ENCODE results near the gene KRTAP10-10. TPM values are rescaled to one million over a fixed set of nuclear protein-coding genes. Genes with fewer than 3 reads are reported as not detected.

The KRTAP10-10 gene
- total RNA-seq, 2 donors from 2014 or later = not detected

DNA sequence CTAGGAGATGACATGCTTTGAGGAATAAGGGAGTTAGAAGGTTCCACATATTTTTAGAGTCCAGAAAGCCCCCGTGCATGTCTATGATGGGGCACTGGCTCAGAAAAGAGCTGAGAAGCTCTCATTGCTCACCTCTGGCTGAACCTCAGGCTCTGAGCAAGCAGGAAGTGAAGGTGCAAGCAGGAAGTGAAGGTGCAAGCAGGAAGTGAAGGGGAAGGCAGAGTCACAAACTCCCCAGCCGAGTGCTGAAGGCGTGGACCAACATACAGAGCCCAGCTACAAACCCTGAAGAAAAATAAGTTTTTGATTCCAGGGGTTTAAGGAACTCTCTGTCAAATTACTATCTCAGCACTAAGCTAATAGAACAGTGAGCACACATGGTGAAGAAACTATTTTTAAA lies 18.2 kb upstream of the KRTAP10-10 start:
- Histone ChIP-seq H3K36me3 (ENCODE audit: control insufficient read depth, insufficient read depth, low read length) (no peaks in the 10 kb centered on the region), H3K4me1 (ENCODE audit: control insufficient read depth, insufficient read depth, low read length) (no peaks in the 10 kb centered on the region), H3K4me3 (ENCODE audit: low read length) (no peak overlapping the region), H3K9me3 (ENCODE audit: control insufficient read depth, low read length) (peaks cover 44% of the 10 kb centered on the region), H3K27me3 (ENCODE audit: control insufficient read depth, insufficient read depth, low read length, poor library complexity, severe bottlenecking) (no peaks in the 10 kb centered on the region), H3K27ac (ENCODE audit: low read depth, low read length) (no peak overlapping the region), H3K9ac (ENCODE audit: extremely low read depth, low read length, poor library complexity, severe bottlenecking) (no peak overlapping the region)
- H3K4me1 Mint-ChIP-seq = peaks cover 4% of the 10 kb centered on the region
- no peaks in the 10 kb centered on the region for H3K36me3 Mint-ChIP-seq (ENCODE audit: low read depth)
- DNase-seq = no peak
- no peak overlapping the region for H3K4me3 Mint-ChIP-seq
- H3K9me3 Mint-ChIP-seq = peaks cover 46% of the 10 kb centered on the region
- 95 to 97% methylated on average over 3 of the region's 3 CpGs for WGBS, 2 experiments (ENCODE audit: insufficient coverage in 1 of 2, insufficient read length in 1 of 2)
- peaks cover 2% of the 10 kb centered on the region for H3K27me3 Mint-ChIP-seq (ENCODE audit: insufficient read depth)
- H3K27ac Mint-ChIP-seq = no peak overlapping the region
- TF ChIP-seq, protein P1, sequence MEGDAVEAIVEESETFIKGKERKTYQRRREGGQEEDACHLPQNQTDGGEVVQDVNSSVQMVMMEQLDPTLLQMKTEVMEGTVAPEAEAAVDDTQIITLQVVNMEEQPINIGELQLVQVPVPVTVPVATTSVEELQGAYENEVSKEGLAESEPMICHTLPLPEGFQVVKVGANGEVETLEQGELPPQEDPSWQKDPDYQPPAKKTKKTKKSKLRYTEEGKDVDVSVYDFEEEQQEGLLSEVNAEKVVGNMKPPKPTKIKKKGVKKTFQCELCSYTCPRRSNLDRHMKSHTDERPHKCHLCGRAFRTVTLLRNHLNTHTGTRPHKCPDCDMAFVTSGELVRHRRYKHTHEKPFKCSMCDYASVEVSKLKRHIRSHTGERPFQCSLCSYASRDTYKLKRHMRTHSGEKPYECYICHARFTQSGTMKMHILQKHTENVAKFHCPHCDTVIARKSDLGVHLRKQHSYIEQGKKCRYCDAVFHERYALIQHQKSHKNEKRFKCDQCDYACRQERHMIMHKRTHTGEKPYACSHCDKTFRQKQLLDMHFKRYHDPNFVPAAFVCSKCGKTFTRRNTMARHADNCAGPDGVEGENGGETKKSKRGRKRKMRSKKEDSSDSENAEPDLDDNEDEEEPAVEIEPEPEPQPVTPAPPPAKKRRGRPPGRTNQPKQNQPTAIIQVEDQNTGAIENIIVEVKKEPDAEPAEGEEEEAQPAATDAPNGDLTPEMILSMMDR (conservative IDR thresholded peaks at IDR 0.05) = no peak

DNA sequence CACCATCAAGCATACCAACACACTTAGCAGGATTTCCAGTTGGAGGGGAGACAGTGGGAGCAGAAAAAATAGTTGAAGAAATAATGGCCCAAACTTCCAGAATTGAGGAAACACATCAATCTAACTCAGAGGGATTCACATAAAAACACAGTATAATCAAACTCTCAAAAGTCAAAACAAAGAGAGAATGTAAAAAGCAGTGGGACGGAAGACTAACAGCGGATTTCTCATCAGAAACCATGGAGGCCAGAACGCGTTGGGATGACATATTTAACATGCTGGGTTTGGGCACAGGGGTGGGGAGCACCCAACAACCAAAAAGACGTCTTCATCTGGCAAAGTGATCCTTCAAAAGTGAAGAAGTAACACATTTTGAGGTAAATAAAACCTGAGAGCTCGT lies 17.3 kb upstream of the KRTAP10-10 start:
- Mint-ChIP-seq H3K36me3 (ENCODE audit: low read depth) (no peaks in the 10 kb centered on the region), H3K27ac (no peak overlapping the region), H3K9me3 (peaks cover 56% of the 10 kb centered on the region), H3K4me1 (peaks cover 4% of the 10 kb centered on the region), H3K27me3 (ENCODE audit: insufficient read depth) (no peaks in the 10 kb centered on the region), H3K4me3 (no peak overlapping the region)
- Histone ChIP-seq H3K4me3 (ENCODE audit: low read length) (no peak overlapping the region), H3K9me3 (ENCODE audit: control insufficient read depth, low read length) (peaks cover 54% of the 10 kb centered on the region), H3K27ac (ENCODE audit: low read depth, low read length) (no peak overlapping the region), H3K27me3 (ENCODE audit: control insufficient read depth, insufficient read depth, low read length, poor library complexity, severe bottlenecking) (no peaks in the 10 kb centered on the region), H3K36me3 (ENCODE audit: control insufficient read depth, insufficient read depth, low read length) (no peaks in the 10 kb centered on the region), H3K4me1 (ENCODE audit: control insufficient read depth, insufficient read depth, low read length) (no peaks in the 10 kb centered on the region), H3K9ac (ENCODE audit: extremely low read depth, low read length, poor library complexity, severe bottlenecking) (no peak overlapping the region)
- 88 to 94% methylated on average over 5 to 6 of the region's 6 CpGs for WGBS, 2 experiments (ENCODE audit: insufficient coverage in 1 of 2, insufficient read length in 1 of 2)
- TF ChIP-seq, protein P1 (conservative IDR thresholded peaks at IDR 0.05) = no peak
- DNase-seq = no peak

DNA sequence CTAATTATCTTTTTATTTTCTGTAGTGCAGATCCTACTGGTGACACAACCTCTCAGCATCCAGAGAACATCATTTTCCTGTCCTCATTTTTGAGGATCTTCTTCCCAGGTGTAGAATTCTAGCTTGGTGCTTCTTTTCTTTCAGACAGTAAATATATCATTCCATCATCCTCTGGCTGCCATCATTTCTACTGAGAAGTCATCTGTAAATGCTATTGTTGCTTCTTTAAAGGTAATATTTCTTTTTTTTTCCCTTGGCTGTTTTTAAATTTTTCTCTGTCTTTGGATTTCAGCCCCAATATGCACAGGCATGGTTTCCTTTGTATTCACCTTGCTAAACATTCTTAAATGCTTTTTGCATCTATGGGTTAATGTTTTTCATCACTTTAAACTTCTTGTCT lies 13.6 kb upstream of the KRTAP10-10 start:
- H3K9me3 ChIP-seq (ENCODE audit: control insufficient read depth, low read length) = peaks cover 58% of the 10 kb centered on the region
- no peak overlapping the region for H3K27ac ChIP-seq (ENCODE audit: low read depth, low read length)
- Mint-ChIP-seq H3K9me3 (peaks cover 58% of the 10 kb centered on the region), H3K4me3 (no peak overlapping the region), H3K36me3 (ENCODE audit: low read depth) (no peaks in the 10 kb centered on the region), H3K4me1 (no peaks in the 10 kb centered on the region), H3K27me3 (ENCODE audit: insufficient read depth) (peaks cover 1% of the 10 kb centered on the region), H3K27ac (no peak overlapping the region)
- no peak for DNase-seq
- no peaks in the 10 kb centered on the region for H3K27me3 ChIP-seq (ENCODE audit: control insufficient read depth, insufficient read depth, low read length, poor library complexity, severe bottlenecking)
- H3K4me3 ChIP-seq (ENCODE audit: low read length) = no peak overlapping the region
- no peak overlapping the region for H3K9ac ChIP-seq (ENCODE audit: extremely low read depth, low read length, poor library complexity, severe bottlenecking)
- TF ChIP-seq, protein P1 (conservative IDR thresholded peaks at IDR 0.05) = no peak
- no peaks in the 10 kb centered on the region for H3K36me3 ChIP-seq (ENCODE audit: control insufficient read depth, insufficient read depth, low read length)
- H3K4me1 ChIP-seq (ENCODE audit: control insufficient read depth, insufficient read depth, low read length) = no peaks in the 10 kb centered on the region

All from endodermal cell (in vitro differentiated cells).